GM12892 (cell line): Measurements from ENCODE around the gene FARP1.

Source experiments
- DNase-seq: peaks from one replicate; pipeline ENCODE4 v3.0.0; 2011; ENCODE audit not compliant: insufficient read length
- FAIRE-seq: peaks from 2 replicates; lab custom pipeline; 2011; peaks lifted over from hg19 to GRCh38; lab: Jason Lieb, UNC
- POLR2A ChIP-seq: IDR thresholded peaks from 2 replicates; pipeline ENCODE4 v1.6.1; 2011; ENCODE audit warnings: low read depth, low read length, control low read depth
- POLR2AphosphoS5 ChIP-seq: IDR thresholded peaks from 2 replicates; pipeline ENCODE4 v1.6.1; 2011; ENCODE audit warnings: low read depth, low read length, control low read depth
- TAF1 ChIP-seq: IDR thresholded peaks from 2 replicates; pipeline ENCODE4 v1.6.1; 2011; ENCODE audit warnings: low read depth, mild to moderate bottlenecking, control low read depth, low read length, borderline replicate concordance

Gene FARP1

GRCh38 chr13:98291658-98292057 lies 148.8 kb downstream of the FARP1 start:
- no peak for DNase-seq
- no peak for TF ChIP-seq TAF1
- no peak for TF ChIP-seq POLR2AphosphoS5
- no peak for TF ChIP-seq POLR2A

GRCh38 chr13:98293103-98293502 lies 150.2 kb downstream of the FARP1 start:
- TF ChIP-seq POLR2A (no peak), POLR2AphosphoS5 (no peak), TAF1 (no peak)
- FAIRE-seq (no peak), DNase-seq (no peak)

More at GRCh38 chr13:98291658-98292057, 148.8 kb downstream of the FARP1 start:
- FAIRE-seq: no peak

GRCh38 chr13:98293570-98294142 lies 150.8 kb downstream of the FARP1 start:
- no peak for DNase-seq
- TF ChIP-seq POLR2A: no peak
- no peak for TF ChIP-seq POLR2AphosphoS5
- TF ChIP-seq TAF1: no peak
- FAIRE-seq: no peak

DNA sequence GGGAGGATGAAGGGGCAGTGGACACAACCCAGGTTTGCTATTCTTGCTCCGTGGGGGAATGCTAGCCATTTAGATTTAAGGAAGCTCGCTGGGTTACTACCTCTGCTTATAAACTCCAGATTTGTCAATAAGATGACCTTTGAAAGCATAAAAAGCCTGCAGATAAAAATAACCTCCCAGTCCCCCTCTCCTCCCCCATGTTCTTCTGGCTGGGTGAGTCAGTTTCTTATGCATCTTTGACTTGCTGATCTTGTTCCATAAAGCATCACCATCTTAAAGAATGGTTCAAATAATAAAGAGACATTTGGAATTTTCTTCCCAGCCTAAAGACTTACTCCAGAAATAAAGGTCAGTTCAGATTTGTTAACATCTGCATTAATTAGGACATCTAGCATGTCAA lies 152.5 kb downstream of the FARP1 start:
- no peak for FAIRE-seq
- TF ChIP-seq POLR2A (no peak), TAF1 (no peak), POLR2AphosphoS5 (no peak)
- no peak for DNase-seq

- DNase-seq: no peak
- no peak for FAIRE-seq
These were observed 154.2 kb downstream of the FARP1 start for GRCh38 chr13:98297051-98297450.

DNA sequence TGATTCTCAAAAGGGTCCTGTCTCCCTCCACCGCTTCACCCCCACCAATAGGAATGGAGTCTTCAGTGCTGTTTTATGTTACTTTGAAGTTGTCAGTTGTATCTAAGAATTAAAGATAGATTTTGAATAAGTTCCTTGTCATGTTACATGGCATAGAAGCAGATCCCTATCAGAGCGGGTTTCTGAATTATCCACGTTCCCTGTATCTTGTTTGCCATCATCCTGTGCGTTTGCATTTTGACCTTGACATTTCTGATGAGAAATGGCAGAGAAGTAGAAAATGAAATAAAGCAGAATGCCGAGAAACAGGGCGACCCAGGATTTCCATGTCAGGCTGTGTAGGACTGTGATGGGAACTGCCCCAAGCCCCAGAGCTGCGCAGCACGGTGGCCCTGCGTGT lies 154.9 kb downstream of the FARP1 start:
- DNase-seq (no peak), FAIRE-seq (no peak)
- TF ChIP-seq POLR2A: no peak

More at GRCh38 chr13:98297051-98297450, 154.2 kb downstream of the FARP1 start:
- no peak for TF ChIP-seq POLR2AphosphoS5
- TF ChIP-seq TAF1: no peak

DNA sequence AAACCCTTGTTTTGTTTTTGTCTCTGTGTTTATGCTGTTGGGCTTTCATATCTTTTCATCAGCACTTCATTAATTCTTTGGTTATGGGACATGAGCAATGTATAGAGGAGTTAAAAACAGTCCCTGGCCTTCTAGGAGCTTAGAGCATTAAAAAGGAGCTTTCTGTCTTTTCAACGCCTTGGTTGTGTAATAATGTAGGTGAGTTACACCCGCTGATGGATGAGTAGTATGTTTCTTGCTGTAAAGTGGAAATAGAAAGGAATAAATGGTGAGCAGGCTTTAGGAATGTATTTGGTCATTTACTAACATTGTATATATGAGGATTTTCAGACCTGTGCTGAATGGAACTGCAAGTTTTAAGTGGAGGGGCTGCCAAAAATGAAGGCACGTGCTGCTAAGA lies 155.7 kb downstream of the FARP1 start:
- DNase-seq (no peak), FAIRE-seq (no peak)
- no peak for TF ChIP-seq POLR2AphosphoS5
- no peak for TF ChIP-seq TAF1
- no peak for TF ChIP-seq POLR2A

- no peak for TF ChIP-seq POLR2AphosphoS5
- no peak for TF ChIP-seq TAF1
- no peak for TF ChIP-seq POLR2A
- FAIRE-seq (no peak), DNase-seq (no peak)
These were observed 156.5 kb downstream of the FARP1 start for GRCh38 chr13:98299235-98299965.

- TF ChIP-seq POLR2AphosphoS5: no peak
- no peak for TF ChIP-seq POLR2A
- FAIRE-seq: no peak
- no peak for DNase-seq
These were observed 157.1 kb downstream of the FARP1 start for GRCh38 chr13:98299966-98300350.

- DNase-seq (no peak), FAIRE-seq (no peak)
- TF ChIP-seq TAF1 (no peak), POLR2A (no peak), POLR2AphosphoS5 (no peak)
These were observed 158.2 kb downstream of the FARP1 start for GRCh38 chr13:98300956-98301641.

DNA sequence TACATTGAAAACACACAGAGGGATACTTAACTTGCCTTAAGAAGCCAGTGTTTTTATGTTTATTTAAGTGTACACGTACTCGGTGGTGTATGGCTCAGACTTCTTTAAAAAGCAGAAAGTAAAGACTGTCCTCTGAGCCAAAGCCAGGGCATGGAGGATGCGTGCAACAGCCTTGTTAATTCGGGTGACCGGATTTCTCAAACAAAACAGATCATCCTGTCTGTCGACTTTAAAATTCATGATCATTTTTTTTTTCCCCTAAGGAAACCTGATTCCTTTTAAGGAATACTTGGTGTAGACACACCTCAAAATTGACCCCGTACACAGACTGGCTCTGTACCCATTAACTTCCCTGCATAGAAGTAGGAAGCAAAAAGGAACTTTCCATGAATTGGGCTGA lies 158.8 kb downstream of the FARP1 start:
- DNase-seq (no peak), FAIRE-seq (no peak)
- no peak for TF ChIP-seq TAF1

- DNase-seq (no peak), FAIRE-seq (no peak)
- TF ChIP-seq POLR2AphosphoS5 (no peak), POLR2A (no peak), TAF1 (no peak)
These were observed 161.0 kb downstream of the FARP1 start for GRCh38 chr13:98303858-98304257.
